ENCODE measurements around the gene ADRB1.

Gene ADRB1

GRCh38 chr10:114073395-114074186 lies 29.9 kb downstream of the ADRB1 start:
- no peak for DNase-seq (ENCODE audit: low read depth)
- H3K4me3 ChIP-seq (ENCODE audit: low read length) = no peak overlapping the region
- no peak for TF ChIP-seq CTCF (IDR thresholded peaks at IDR 0.05; ENCODE audit: insufficient read depth, low read depth, low read length, missing control alignments)

- TF ChIP-seq CTCF (IDR thresholded peaks at IDR 0.05; ENCODE audit: insufficient read depth, low read depth, low read length, missing control alignments) = no peak
- H3K4me3 ChIP-seq (ENCODE audit: low read length) = no peak overlapping the region
- no peak for DNase-seq (ENCODE audit: low read depth)
Observed at GRCh38 chr10:114075093-114075492, 31.4 kb downstream of the ADRB1 start.

- no peak overlapping the region for H3K4me3 ChIP-seq (ENCODE audit: low read length)
- no peak for DNase-seq (ENCODE audit: low read depth)
Observed at GRCh38 chr10:114077347-114077746, 33.7 kb downstream of the ADRB1 start.

GRCh38 chr10:114077815-114078219 lies 34.2 kb downstream of the ADRB1 start:
- H3K4me3 ChIP-seq (ENCODE audit: low read length) = no peak overlapping the region
- no peak for DNase-seq (ENCODE audit: low read depth)
- TF ChIP-seq CTCF (IDR thresholded peaks at IDR 0.05; ENCODE audit: insufficient read depth, low read depth, low read length, missing control alignments) = no peak

More at GRCh38 chr10:114077347-114077746, 33.7 kb downstream of the ADRB1 start:
- no peak for TF ChIP-seq CTCF (IDR thresholded peaks at IDR 0.05; ENCODE audit: insufficient read depth, low read depth, low read length, missing control alignments)

GRCh38 chr10:114078346-114078745 lies 34.7 kb downstream of the ADRB1 start:
- no peak for TF ChIP-seq CTCF (IDR thresholded peaks at IDR 0.05; ENCODE audit: insufficient read depth, low read depth, low read length, missing control alignments)
- no peak overlapping the region for H3K4me3 ChIP-seq (ENCODE audit: low read length)
- DNase-seq (ENCODE audit: low read depth) = no peak

- no peak overlapping the region for H3K4me3 ChIP-seq (ENCODE audit: low read length)
- DNase-seq (ENCODE audit: low read depth) = no peak
- TF ChIP-seq CTCF (IDR thresholded peaks at IDR 0.05; ENCODE audit: insufficient read depth, low read depth, low read length, missing control alignments) = no peak
Observed at GRCh38 chr10:114079421-114079820, 35.8 kb downstream of the ADRB1 start.
